Subcutaneous abdominal adipose tissue (tissue), 5 donors: ENCODE measurements around the gene SNTG2.

Source experiments
- H3K27ac ChIP-seq: one replicate; pipeline ENCODE4 v1.7.0; 2013; ENCODE audit warnings: low read depth, mild to moderate bottlenecking, inconsistent platforms, low read length, moderate library complexity
- H3K27me3 ChIP-seq, 5 donors: one replicate each; pipeline ENCODE4 v1.7.0; 2013; ENCODE audit warnings: low read length in 5 of 5, inconsistent platforms in 1 of 5; ENCODE audit not compliant: control insufficient read depth in 5 of 5, insufficient read depth in 4 of 5
- H3K36me3 ChIP-seq, 5 donors: one replicate each; pipeline ENCODE4 v1.7.0; 2013; ENCODE audit warnings: low read length in 5 of 5; ENCODE audit not compliant: control insufficient read depth in 5 of 5, insufficient read depth in 5 of 5
- H3K4me1 ChIP-seq, 5 donors: one replicate each; pipeline ENCODE4 v1.7.0; 2013; ENCODE audit warnings: low read length in 5 of 5, mild to moderate bottlenecking in 3 of 5, moderate library complexity in 1 of 5; ENCODE audit not compliant: control insufficient read depth in 5 of 5, insufficient read depth in 5 of 5
- H3K4me3 ChIP-seq, 5 donors: one replicate each; pipeline ENCODE4 v1.7.0; 2013; ENCODE audit warnings: low read length in 5 of 5, low read depth in 1 of 5
- H3K9ac ChIP-seq, 5 donors: one replicate each; pipeline ENCODE4 v1.7.0; 2013; ENCODE audit warnings: low read length in 5 of 5, mild to moderate bottlenecking in 4 of 5, moderate library complexity in 3 of 5
- H3K9me3 ChIP-seq, 5 donors: one replicate each; pipeline ENCODE4 v1.7.0; 2013; ENCODE audit warnings: low read length in 5 of 5; ENCODE audit not compliant: control insufficient read depth in 5 of 5
- donor health status: healthy.
- donor health status: healthy.
- donor health status: healthy.
- donor health status: healthy.
- donor health status: healthy.

Gene SNTG2

DNA sequence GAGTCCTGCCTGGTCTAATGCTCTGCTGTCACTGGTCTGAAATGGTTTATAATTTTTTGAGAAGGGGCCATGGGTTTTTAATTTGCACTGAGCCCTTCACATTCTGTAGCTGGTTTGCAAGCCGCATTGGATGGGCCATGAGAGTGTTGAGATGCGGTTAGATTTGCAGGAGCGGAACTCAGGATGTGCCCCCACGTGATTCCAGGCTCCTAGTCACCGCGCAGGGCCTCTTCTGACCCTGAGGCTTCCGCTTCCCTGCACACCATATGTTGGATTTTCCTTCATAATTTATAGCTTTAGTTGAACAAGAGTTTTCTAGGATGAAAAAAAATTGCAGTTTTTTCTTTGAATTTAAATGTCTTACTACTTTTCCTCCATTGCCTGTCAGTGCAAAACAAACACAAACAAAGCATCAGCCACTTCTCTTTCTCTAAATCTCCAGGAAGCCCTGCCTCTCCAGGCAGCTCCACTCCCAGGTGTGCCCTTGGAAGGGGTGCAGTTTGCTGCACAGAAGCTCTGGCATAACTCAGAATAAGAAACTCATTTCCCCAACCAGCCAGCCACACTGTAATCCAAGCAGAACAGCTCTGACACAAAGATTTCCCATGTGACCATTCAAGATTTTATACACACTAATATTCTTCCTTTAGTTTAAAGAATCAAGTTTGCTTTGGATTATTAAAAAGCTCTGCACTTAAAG, 444.2 kb downstream of the SNTG2 start:
- Histone ChIP-seq H3K4me3 (no peak overlapping the region), H3K36me3 (no peaks in the 10 kb centered on the region), H3K4me1 (peaks cover 0 to 7% (median 0%) of the 10 kb centered on the region in 5 donors), H3K27ac (no peak overlapping the region), H3K9ac (no peak overlapping the region), H3K27me3 (peaks cover 4 to 10% (median 7%) of the 10 kb centered on the region in 5 donors), H3K9me3 (no peaks in the 10 kb centered on the region)

DNA sequence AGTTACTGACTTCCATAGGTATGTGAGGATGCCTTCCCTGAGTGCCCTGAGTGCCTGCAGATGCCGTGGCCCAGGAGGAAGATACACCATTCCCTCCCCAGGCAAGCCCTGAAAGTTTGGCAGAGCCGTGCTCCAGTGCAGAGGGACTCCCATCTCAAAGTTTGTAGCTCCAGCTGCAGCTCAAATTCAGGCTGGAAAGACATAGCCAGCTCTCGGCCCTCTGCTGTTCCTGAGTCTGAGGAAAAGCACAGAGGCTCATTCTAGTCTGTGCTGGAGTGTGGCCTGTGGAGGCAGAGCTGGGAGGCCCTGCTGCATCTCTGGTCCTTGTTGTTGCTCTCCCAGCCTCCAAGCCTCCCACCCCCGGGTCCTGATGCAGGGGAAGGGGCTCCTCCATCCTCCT, 446.7 kb downstream of the SNTG2 start:
- Histone ChIP-seq H3K27me3 (peaks cover 4 to 10% (median 7%) of the 10 kb centered on the region in 5 donors), H3K9me3 (no peaks in the 10 kb centered on the region), H3K4me3 (no peak overlapping the region), H3K9ac (no peak overlapping the region), H3K36me3 (no peaks in the 10 kb centered on the region), H3K4me1 (peaks cover 0 to 7% (median 0%) of the 10 kb centered on the region in 5 donors), H3K27ac (no peak overlapping the region)

DNA sequence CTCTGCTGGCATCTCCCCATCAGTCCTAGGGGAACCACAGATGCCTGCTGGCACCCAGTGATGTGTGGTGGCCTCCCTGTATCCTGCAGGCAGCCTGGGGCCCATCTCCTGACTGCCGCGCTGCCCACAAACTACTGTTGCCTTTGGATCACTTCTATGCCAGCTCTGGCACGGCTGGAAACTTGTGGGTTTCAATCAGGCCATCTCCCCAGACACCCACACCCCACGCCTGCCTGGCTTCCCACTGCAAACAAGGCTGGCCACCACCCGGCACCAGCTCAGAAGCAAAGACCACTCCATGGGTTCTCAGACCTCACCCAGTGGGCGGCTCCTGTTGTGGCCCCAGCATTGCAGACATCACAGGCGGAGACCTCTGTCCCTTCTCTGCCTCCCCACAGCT, 447.5 kb downstream of the SNTG2 start:
- peaks cover 0 to 7% (median 0%) of the 10 kb centered on the region in 5 donors for H3K4me1 ChIP-seq
- H3K9ac ChIP-seq: no peak overlapping the region
- no peaks in the 10 kb centered on the region for H3K36me3 ChIP-seq
- H3K27ac ChIP-seq: no peak overlapping the region
- H3K9me3 ChIP-seq: no peaks in the 10 kb centered on the region
- H3K4me3 ChIP-seq: no peak overlapping the region
- H3K27me3 ChIP-seq: peaks cover 4 to 10% (median 7%) of the 10 kb centered on the region in 5 donors

DNA sequence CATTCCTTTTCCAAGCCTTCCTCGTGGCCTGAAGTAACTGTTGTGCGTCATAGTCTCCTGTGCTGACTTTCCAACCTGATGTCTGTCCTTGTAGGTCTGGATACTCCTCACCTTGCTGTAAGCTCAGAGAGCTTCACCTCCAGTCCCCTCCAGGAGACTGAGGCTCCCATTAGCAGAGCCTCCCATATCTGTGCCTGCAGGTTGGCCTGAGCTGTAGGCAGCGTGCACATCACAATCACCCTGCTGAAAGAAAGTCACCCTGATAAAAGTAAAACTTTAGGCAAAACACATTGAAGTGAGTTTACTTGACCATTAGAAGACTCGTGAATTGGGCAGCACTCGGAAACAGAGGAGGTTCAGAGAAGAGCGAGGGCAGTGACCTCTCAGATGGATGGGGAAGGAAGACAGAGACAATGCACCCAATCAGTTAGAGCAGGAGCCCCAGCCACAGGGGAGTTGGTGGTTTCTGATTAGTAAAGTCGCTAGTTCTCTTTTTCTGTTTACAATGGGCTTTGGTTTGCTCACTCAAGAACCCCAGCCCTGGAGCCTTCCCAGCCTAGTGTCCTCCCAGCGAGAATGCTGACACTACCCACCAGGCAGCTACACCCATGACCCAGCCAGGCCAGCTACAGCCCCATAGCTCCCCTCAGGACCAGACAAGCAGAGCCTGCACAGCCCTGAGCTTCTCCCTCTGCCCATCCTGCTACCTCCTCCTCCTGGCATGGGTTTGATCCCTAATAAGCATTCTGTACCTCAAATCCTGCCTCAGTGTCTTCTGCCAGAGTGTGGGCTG, 450.5 kb downstream of the SNTG2 start:
- no peak overlapping the region for H3K9ac ChIP-seq
- no peak overlapping the region for H3K27ac ChIP-seq
- H3K4me3 ChIP-seq: no peak overlapping the region
- no peaks in the 10 kb centered on the region for H3K9me3 ChIP-seq
- H3K4me1 ChIP-seq: peaks cover 0 to 7% (median 0%) of the 10 kb centered on the region in 5 donors
- H3K27me3 ChIP-seq: peaks cover 0 to 12% (median 5%) of the 10 kb centered on the region in 5 donors
- no peaks in the 10 kb centered on the region for H3K36me3 ChIP-seq

DNA sequence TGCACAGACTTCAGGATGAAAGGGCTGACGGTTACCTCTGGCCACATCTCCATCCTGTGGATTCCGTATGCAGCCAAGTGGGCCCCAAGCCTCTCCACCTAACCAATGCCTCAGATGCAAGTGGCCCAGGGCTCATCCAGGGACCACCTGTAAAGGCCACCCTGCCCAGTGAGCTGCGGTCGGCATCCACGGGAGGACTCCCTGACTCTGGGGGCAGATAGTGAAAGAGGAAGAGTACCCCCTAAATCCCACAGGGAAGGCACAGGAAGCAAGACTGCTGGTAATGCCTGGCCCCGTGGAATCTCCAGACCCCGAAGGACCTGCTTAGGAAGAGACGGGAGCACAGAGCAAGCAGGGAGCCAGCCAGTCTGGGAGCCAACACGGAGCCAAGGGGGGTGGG, 451.4 kb downstream of the SNTG2 start:
- peaks cover 0 to 12% (median 5%) of the 10 kb centered on the region in 5 donors for H3K27me3 ChIP-seq
- no peak overlapping the region for H3K27ac ChIP-seq
- no peaks in the 10 kb centered on the region for H3K36me3 ChIP-seq
- H3K9me3 ChIP-seq: no peaks in the 10 kb centered on the region
- no peak overlapping the region for H3K9ac ChIP-seq
- no peak overlapping the region for H3K4me3 ChIP-seq
- peaks cover 0 to 7% (median 0%) of the 10 kb centered on the region in 5 donors for H3K4me1 ChIP-seq

DNA sequence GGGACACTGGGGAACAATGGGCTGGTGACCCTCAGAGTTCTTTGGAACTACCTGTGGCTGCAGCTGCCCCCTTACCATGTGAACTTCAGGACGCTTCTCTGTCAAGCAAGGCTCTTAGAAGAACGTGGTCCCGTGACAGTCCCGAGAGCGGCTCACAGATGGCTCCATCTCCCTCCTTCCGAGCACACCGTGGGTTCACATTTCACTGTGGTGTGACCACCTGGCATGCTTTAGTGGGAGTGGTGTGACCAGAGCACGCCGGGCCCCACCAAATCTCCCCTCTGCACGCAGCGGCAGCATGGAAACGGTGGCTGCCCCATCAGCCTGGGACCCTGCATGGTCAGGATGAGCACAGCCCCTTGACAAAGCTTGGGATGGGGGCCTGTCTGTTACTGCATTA, 452.9 kb downstream of the SNTG2 start:
- H3K4me3 ChIP-seq: no peak overlapping the region
- peaks cover 0 to 5% (median 0%) of the 10 kb centered on the region in 5 donors for H3K27me3 ChIP-seq
- no peaks in the 10 kb centered on the region for H3K9me3 ChIP-seq

DNA sequence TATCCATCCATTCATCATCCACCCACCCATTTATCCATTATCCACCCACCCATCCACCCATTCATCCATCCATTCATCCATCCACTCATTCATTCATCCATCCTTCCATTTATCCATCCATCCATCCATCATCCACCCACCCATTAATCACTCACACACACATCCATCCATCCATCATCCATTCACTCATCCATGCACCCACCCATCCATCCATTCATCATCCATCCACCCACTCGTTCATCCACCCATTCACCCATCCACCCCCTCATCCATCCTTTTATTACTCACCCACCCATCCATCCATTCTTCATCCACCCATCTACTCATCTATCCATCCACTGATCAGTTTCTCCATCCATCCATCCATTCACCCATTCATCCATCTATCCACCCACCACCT, 454.5 kb downstream of the SNTG2 start:
- H3K36me3 ChIP-seq: no peaks in the 10 kb centered on the region
- H3K4me3 ChIP-seq: no peak overlapping the region
- no peak overlapping the region for H3K9ac ChIP-seq
- H3K9me3 ChIP-seq: no peaks in the 10 kb centered on the region
- H3K4me1 ChIP-seq: no peaks in the 10 kb centered on the region
- H3K27me3 ChIP-seq: peaks cover 0 to 2% (median 0%) of the 10 kb centered on the region in 5 donors
- no peak overlapping the region for H3K27ac ChIP-seq

More for the DNA sequence above, 452.9 kb downstream of the SNTG2 start:
- no peak overlapping the region for H3K27ac ChIP-seq
- H3K9ac ChIP-seq: no peak overlapping the region
- H3K36me3 ChIP-seq: no peaks in the 10 kb centered on the region
- H3K4me1 ChIP-seq: peaks cover 0 to 7% (median 0%) of the 10 kb centered on the region in 5 donors

DNA sequence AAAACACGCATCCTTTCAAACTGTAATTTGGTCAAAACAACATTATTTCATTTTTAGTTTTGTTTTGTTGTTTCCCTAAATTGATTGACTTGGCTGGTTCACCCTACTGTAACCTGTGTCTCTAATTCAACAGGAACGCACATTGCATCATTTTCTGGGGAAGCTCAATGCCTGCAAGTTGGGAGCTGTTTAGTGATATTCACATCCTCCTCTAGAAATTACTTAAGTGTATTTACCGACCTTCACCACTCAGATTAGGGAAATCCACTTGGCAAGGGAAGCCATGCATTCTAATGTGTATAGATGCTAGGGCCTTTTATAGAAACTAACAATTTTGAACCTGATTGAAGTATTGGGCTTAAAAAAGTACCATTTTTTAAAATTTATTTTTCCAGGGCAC, 455.3 kb downstream of the SNTG2 start:
- no peak overlapping the region for H3K4me3 ChIP-seq
- no peaks in the 10 kb centered on the region for H3K36me3 ChIP-seq
- no peaks in the 10 kb centered on the region for H3K9me3 ChIP-seq
- H3K27me3 ChIP-seq: peaks cover 0 to 2% (median 0%) of the 10 kb centered on the region in 5 donors
- H3K9ac ChIP-seq: no peak overlapping the region
- no peak overlapping the region for H3K27ac ChIP-seq
- no peaks in the 10 kb centered on the region for H3K4me1 ChIP-seq

DNA sequence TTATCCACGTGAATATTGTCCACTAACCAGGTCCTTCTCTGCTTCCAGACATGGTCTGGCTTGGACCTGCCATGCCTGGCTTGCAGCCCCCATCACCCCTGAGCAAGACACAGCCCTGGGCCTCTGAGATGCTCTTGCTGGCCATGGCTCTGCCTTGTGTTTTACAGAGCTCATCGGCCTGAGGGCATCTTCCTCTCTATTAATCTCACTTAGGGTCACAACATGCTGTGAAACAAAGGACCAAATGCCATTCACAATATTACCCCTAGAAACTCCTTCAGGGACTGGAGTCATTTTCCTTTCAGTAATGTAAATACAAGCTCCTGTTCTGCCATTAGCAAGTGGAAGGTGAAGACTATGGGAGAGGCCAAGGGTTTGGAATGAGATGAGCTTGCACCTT, 455.8 kb downstream of the SNTG2 start:
- H3K4me3 ChIP-seq: no peak overlapping the region
- no peaks in the 10 kb centered on the region for H3K4me1 ChIP-seq
- H3K9me3 ChIP-seq: no peaks in the 10 kb centered on the region
- no peaks in the 10 kb centered on the region for H3K36me3 ChIP-seq
- no peak overlapping the region for H3K27ac ChIP-seq
- H3K27me3 ChIP-seq: peaks cover 0 to 2% (median 0%) of the 10 kb centered on the region in 5 donors
- no peak overlapping the region for H3K9ac ChIP-seq
